ENCODE measurements around the gene RTP3.

- TF ChIP-seq CTCF (IDR thresholded peaks at IDR 0.05; ENCODE audit: insufficient read depth, low read length, poor library complexity, severe bottlenecking) (no peak), EZH2phosphoT487 (conservative IDR thresholded peaks at IDR 0.05; ENCODE audit: low read length) (no peak)
Observed at GRCh38 chr3:46489875-46490274, 7.9 kb upstream of the RTP3 start.

Measured in SU-DHL-6 (cell line).